Right lobe of liver (tissue), 6 donors: ENCODE results near the gene CLCN1. TPM values are rescaled to one million over a fixed set of nuclear protein-coding genes. Genes with fewer than 3 reads are reported as not detected.

ENCODE experiments used
- ATAC-seq, 4 donors: fragments of 200-7000 bp; cut with Tn5 transposase; one replicate each; pipeline ENCODE4 v1.9.1; 2020; ENCODE audit warnings: mild to moderate bottlenecking in 4 of 4, moderate library complexity in 4 of 4
- DNase-seq, 3 donors: peaks; one replicate each; pipeline ENCODE4 v3.0.0-alpha.2; 2020
- H3K27ac ChIP-seq, 3 donors: fragments of 200-600 bp; one replicate each; pipeline ENCODE4 v1.8.0; 2022
- H3K27me3 ChIP-seq, 2 donors: fragments of 200-600 bp; one replicate each; pipeline ENCODE4 v1.8.0; 2022
- H3K36me3 ChIP-seq, 4 donors: fragments of 200-600 bp; sonication (generic) in 1 of 4; one replicate each; pipeline versions ENCODE4 v1.5.1 to v1.8.0; 2017 to 2022; ENCODE audit warnings: control low read depth in 1 of 4
- H3K4me1 ChIP-seq, 4 donors: fragments of 200-600 bp; sonication (generic) in 1 of 4; one replicate each; pipeline versions ENCODE4 v1.5.1 to v1.8.0; 2017 to 2022; ENCODE audit warnings: control low read depth in 1 of 4
- H3K4me3 ChIP-seq, 3 donors: fragments of 200-600 bp; one replicate each; pipeline ENCODE4 v1.8.0; 2022
- H3K9me3 ChIP-seq, 4 donors: fragments of 200-600 bp; sonication (generic) in 1 of 4; one replicate each; pipeline versions ENCODE4 v1.5.1 to v1.8.0; 2017 to 2022; ENCODE audit warnings: control low read depth in 1 of 4
- POLR2A ChIP-seq: fragments of 450-650 bp; IDR thresholded peaks from one replicate; pipeline ENCODE4 v1.6.1; 2017; ENCODE audit warnings: antibody characterized with exemption, mild to moderate bottlenecking
- WGBS: methylation state at CpG from one replicate; pipeline ENCODE4 v1.1.6; 2018; ENCODE audit warnings: low coverage, low lambda C conversion rate; ENCODE audit not compliant: insufficient coverage; ENCODE audit errors: missing lambda C conversion rate; 5-methylcytosine and 5-hydroxymethylcytosine counted together
- intact Hi-C, 2 donors: fragments of 100-400 bp; cut with DNase I; formaldehyde crosslinking; loops; one replicate each; pipeline versions ENCODE4 v1.11.2 to v1.14.1; 2022
- total RNA-seq, 6 experiments: library from RNA; depleted of rRNA in 2 of 6; stranded (reverse); fragments of >200 nt in 2 of 6; fragmentation: NEBNext Ultra II Directional in 3 of 6; extraction: Animal tissue kit (Norgen Biotek cat#: 25700) in 3 of 6; gene quantifications; one replicate each; pipeline versions ENCODE4 v1.1.0 to v1.2.4, GENCODE V29; 2016 to 2023
- TF ChIP-seq, protein P1 (sequence below), 4 donors: fragments of 200-600 bp in 3 of 4; fragments of 450-650 bp in 1 of 4; IDR thresholded peaks; one replicate each; pipeline versions ENCODE4 v1.5.1 to v1.8.0; 2016 to 2022; ENCODE audit warnings: antibody characterized with exemption in 4 of 4, mild to moderate bottlenecking in 2 of 4
- donor health status: DM: no; HTN: yes; CAD: no.
- donor health status: DM: no; HTN: no; CAD: no.
- donor health status: DM: no; HTN: no; CAD: no.
- donor health status: DM: no; HTN: yes; CAD: no.
- donor health status: DM: no; HTN: yes; CAD: no.

The CLCN1 gene
- total RNA-seq, 6 experiments from 2014 or later = not detected

- Histone ChIP-seq H3K36me3 (peaks cover 0 to 74% (median 24%) of the 10 kb centered on the region in 4 donors), H3K9me3 (no peaks in the 10 kb centered on the region), H3K4me3 (no peak overlapping the region), H3K27ac (no peak overlapping the region), H3K4me1 (peaks cover 0 to 10% (median 2%) of the 10 kb centered on the region in 4 donors), H3K27me3 (no peaks in the 10 kb centered on the region)
- TF ChIP-seq POLR2A = no peak
- TF ChIP-seq, protein P1, sequence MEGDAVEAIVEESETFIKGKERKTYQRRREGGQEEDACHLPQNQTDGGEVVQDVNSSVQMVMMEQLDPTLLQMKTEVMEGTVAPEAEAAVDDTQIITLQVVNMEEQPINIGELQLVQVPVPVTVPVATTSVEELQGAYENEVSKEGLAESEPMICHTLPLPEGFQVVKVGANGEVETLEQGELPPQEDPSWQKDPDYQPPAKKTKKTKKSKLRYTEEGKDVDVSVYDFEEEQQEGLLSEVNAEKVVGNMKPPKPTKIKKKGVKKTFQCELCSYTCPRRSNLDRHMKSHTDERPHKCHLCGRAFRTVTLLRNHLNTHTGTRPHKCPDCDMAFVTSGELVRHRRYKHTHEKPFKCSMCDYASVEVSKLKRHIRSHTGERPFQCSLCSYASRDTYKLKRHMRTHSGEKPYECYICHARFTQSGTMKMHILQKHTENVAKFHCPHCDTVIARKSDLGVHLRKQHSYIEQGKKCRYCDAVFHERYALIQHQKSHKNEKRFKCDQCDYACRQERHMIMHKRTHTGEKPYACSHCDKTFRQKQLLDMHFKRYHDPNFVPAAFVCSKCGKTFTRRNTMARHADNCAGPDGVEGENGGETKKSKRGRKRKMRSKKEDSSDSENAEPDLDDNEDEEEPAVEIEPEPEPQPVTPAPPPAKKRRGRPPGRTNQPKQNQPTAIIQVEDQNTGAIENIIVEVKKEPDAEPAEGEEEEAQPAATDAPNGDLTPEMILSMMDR (IDR thresholded peaks at IDR 0.05) = no peak
- WGBS = 69% methylated on average over 8 of the region's 8 CpGs
- DNase-seq = no peak
- ATAC-seq = no peak
- intact Hi-C loops = no loop called here
Observed at GRCh38 chr7:143300959-143301935, 14.7 kb upstream of the CLCN1 start.

DNA sequence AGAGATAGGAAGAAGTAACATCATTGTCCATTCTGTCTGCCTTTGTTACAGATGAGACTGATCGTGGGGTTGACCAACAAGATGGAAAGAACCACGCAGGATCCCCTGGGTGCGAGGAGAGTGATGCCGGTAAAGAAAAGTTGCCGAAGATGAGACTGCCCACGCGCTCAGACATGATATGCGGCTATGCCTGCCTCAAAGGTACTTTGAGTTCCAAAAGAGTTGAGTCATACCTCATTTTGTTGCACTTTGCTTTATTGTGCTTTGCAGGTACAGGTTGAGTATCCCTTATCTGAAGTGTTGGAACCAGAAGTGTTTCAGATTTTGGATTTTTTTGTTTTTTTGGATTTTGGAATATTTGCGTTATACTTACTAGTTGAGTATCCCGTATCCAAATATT, 12.2 kb upstream of the CLCN1 start:
- intact Hi-C loops = no loop called here

GRCh38 chr7:143304938-143305337, 11.0 kb upstream of the CLCN1 start:
- ATAC-seq (no peak), DNase-seq (no peak)
- Histone ChIP-seq H3K36me3 (peaks cover 0 to 61% (median 20%) of the 10 kb centered on the region in 4 donors), H3K4me3 (no peak overlapping the region), H3K4me1 (peaks cover 0 to 10% (median 2%) of the 10 kb centered on the region in 4 donors), H3K9me3 (no peaks in the 10 kb centered on the region), H3K27ac (no peak overlapping the region), H3K27me3 (no peaks in the 10 kb centered on the region)
- no peak for TF ChIP-seq POLR2A
- TF ChIP-seq, protein P1 (IDR thresholded peaks at IDR 0.05) = no peak
- intact Hi-C loops = loop anchor here in 1 of 2 donors (5.0 kb wide), 1 partner anchor 63 kb away; no protein-coding TSS in a partner anchor
- WGBS = 70% methylated on average over 4 of the region's 6 CpGs

More for the DNA sequence above, 12.2 kb upstream of the CLCN1 start:
- 93% methylated on average over 9 of the region's 10 CpGs for WGBS
- no peaks in the 10 kb centered on the region for H3K9me3 ChIP-seq
- no peaks in the 10 kb centered on the region for H3K27me3 ChIP-seq
- H3K4me3 ChIP-seq = no peak overlapping the region
- no peak overlapping the region for H3K27ac ChIP-seq
- no peak for DNase-seq
- TF ChIP-seq, protein P1 (IDR thresholded peaks at IDR 0.05) = no peak
- TF ChIP-seq POLR2A = no peak
- peaks cover 0 to 64% (median 21%) of the 10 kb centered on the region in 4 donors for H3K36me3 ChIP-seq
- ATAC-seq = no peak
- peaks cover 0 to 10% (median 2%) of the 10 kb centered on the region in 4 donors for H3K4me1 ChIP-seq

- ATAC-seq = peak; percentile 98 to 99 (median 99)
- H3K27me3 ChIP-seq = no peaks in the 10 kb centered on the region
- H3K4me3 ChIP-seq = no peak overlapping the region
- peak; percentile 87 to 89 (median 89) for DNase-seq
- no peak overlapping the region for H3K27ac ChIP-seq
- intact Hi-C loops = loop anchor here in 1 of 2 donors (5.0 kb wide), 1 partner anchor 63 kb away; no protein-coding TSS in a partner anchor
- no peak for TF ChIP-seq POLR2A
- TF ChIP-seq, protein P1 (IDR thresholded peaks at IDR 0.05) = peak; percentile 86 to 94 (median 90)
- H3K36me3 ChIP-seq = peaks cover 0 to 55% (median 16%) of the 10 kb centered on the region in 4 donors
- H3K9me3 ChIP-seq = no peaks in the 10 kb centered on the region
- 22% methylated on average over 10 of the region's 10 CpGs for WGBS
- peaks cover 0 to 10% (median 2%) of the 10 kb centered on the region in 4 donors for H3K4me1 ChIP-seq
Observed at GRCh38 chr7:143305423-143306070, 10.4 kb upstream of the CLCN1 start.
